Liver (tissue), 9 donors: ENCODE data around the gene CYLD. TPM values are rescaled to one million over a fixed set of nuclear protein-coding genes. Genes with fewer than 3 reads are reported as not detected.

ENCODE experiments used
- DNase-seq: peaks from one replicate; pipeline ENCODE4 v3.0.0-alpha.2; 2017; ENCODE audit warnings: low spot score
- H3K27ac ChIP-seq, 2 donors: one replicate each; pipeline ENCODE4 v1.7.0; 2013; ENCODE audit warnings: inconsistent platforms in 2 of 2, low read length in 2 of 2, control low read depth in 1 of 2, low read depth in 1 of 2, mild to moderate bottlenecking in 1 of 2
- H3K27me3 ChIP-seq, 4 donors: one replicate each; pipeline versions ENCODE4 v1.6.1 to v1.7.0; 2013; ENCODE audit warnings: low read length in 3 of 4, inconsistent platforms in 1 of 4, mild to moderate bottlenecking in 1 of 4, moderate library complexity in 1 of 4; ENCODE audit not compliant: control insufficient read depth in 4 of 4, insufficient read depth in 4 of 4
- H3K36me3 ChIP-seq, 4 donors: one replicate each; pipeline versions ENCODE4 v1.6.1 to v1.7.0; 2013; ENCODE audit warnings: low read length in 3 of 4, mild to moderate bottlenecking in 3 of 4, low read depth in 1 of 4, moderate library complexity in 1 of 4; ENCODE audit not compliant: control insufficient read depth in 4 of 4, insufficient read depth in 3 of 4
- H3K4me1 ChIP-seq, 4 donors: one replicate each; pipeline versions ENCODE4 v1.6.1 to v1.7.0; 2013; ENCODE audit warnings: low read length in 3 of 4, mild to moderate bottlenecking in 3 of 4, moderate library complexity in 1 of 4; ENCODE audit not compliant: control insufficient read depth in 4 of 4, insufficient read depth in 4 of 4
- H3K4me3 ChIP-seq, 3 donors: one replicate each; pipeline versions ENCODE4 v1.6.1 to v1.7.0; 2013; ENCODE audit warnings: low read length in 3 of 3, control low read depth in 1 of 3, low read depth in 1 of 3, mild to moderate bottlenecking in 1 of 3
- H3K9ac ChIP-seq, 2 donors: one replicate each; pipeline ENCODE4 v1.7.0; 2013; ENCODE audit warnings: low read length in 2 of 2, mild to moderate bottlenecking in 2 of 2, moderate library complexity in 2 of 2, control low read depth in 1 of 2, low read depth in 1 of 2
- H3K9me3 ChIP-seq, 4 donors: one replicate each; pipeline versions ENCODE4 v1.6.1 to v1.7.0; 2013; ENCODE audit warnings: low read length in 3 of 4; ENCODE audit not compliant: control insufficient read depth in 4 of 4
- ATF3 ChIP-seq: IDR thresholded peaks from 2 replicates; pipeline ENCODE4 v1.6.1; 2016; ENCODE audit warnings: antibody characterized with exemption
- CTCF ChIP-seq: fragments of 150-350 bp; IDR thresholded peaks from 2 replicates; pipeline ENCODE4 v1.5.1; 2017; ENCODE audit warnings: improper control_type of control experiment, low read depth, low read length; ENCODE audit not compliant: missing input control
- JUND ChIP-seq, 2 donors: IDR thresholded peaks; 2 replicates each; pipeline ENCODE4 v1.6.1; 2016; ENCODE audit warnings: antibody characterized with exemption in 2 of 2
- NR2F2 ChIP-seq: IDR thresholded peaks from 2 replicates; pipeline ENCODE4 v1.6.1; 2016; ENCODE audit warnings: antibody characterized with exemption
- RAD21 ChIP-seq, 2 donors: IDR thresholded peaks; 2 replicates each; pipeline ENCODE4 v1.6.1; 2016; ENCODE audit warnings: antibody characterized with exemption in 2 of 2, mild to moderate bottlenecking in 2 of 2
- REST ChIP-seq: IDR thresholded peaks from 2 replicates; pipeline ENCODE4 v1.6.1; 2016; ENCODE audit warnings: antibody characterized with exemption, mild to moderate bottlenecking
- RXRA ChIP-seq, 2 donors: IDR thresholded peaks; 2 replicates each; pipeline ENCODE4 v1.6.1; 2017 to 2018; ENCODE audit warnings: antibody characterized with exemption in 2 of 2, mild to moderate bottlenecking in 1 of 2
- TAF1 ChIP-seq: conservative IDR thresholded peaks from 2 replicates; pipeline ENCODE4 v1.6.1; 2016; ENCODE audit warnings: antibody characterized with exemption, mild to moderate bottlenecking
- YY1 ChIP-seq: IDR thresholded peaks from 2 replicates; pipeline ENCODE4 v1.6.1; 2016; ENCODE audit warnings: antibody characterized with exemption, mild to moderate bottlenecking
- ZBTB33 ChIP-seq: IDR thresholded peaks from 2 replicates; pipeline ENCODE4 v1.6.1; 2016; ENCODE audit warnings: antibody characterized with exemption
- WGBS: extraction: QIAGEN DNeasy Blood & Tissue Kit; methylation state at CpG from one replicate; pipeline ENCODE4 v1.1.7; 2013; 5-methylcytosine and 5-hydroxymethylcytosine counted together
- polyA plus RNA-seq, 2 donors: library from polyadenylated mRNA; stranded (reverse) in 1 of 2; unstranded in 1 of 2; fragments of 200-250 nt in 1 of 2; fragments of >200 nt in 1 of 2; fragmentation: Nextera tagmentation in 1 of 2; extraction: Ambion mirVana in 1 of 2; gene quantifications; one replicate each; pipeline versions ENCODE4 v1.2.1 to v1.2.3, GENCODE V29; 2013 to 2015
- total RNA-seq, 2 donors: library from RNA; depleted of rRNA; stranded (reverse); fragments of >200 nt; gene quantifications; one replicate each; pipeline ENCODE4 v1.2.3, GENCODE V29; 2014
- donor health status: healthy.
- donor health status: healthy.
- donor health status: healthy.
- donor health status: healthy.
- donor health status: healthy.

Gene CYLD
- total and polyA plus RNA-seq, 4 donors = 8.2 to 42.7 (median 13.8) TPM

- no peak for TF ChIP-seq CTCF
- TF ChIP-seq JUND (IDR thresholded peaks at IDR 0.05) = no peak
- TF ChIP-seq ZBTB33 = no peak
- TF ChIP-seq TAF1 = no peak
- TF ChIP-seq YY1 = no peak
Measured at GRCh38 chr16:50717494-50717893, 24.4 kb upstream of the CYLD start (continued).

GRCh38 chr16:50718061-50718760, 23.7 kb upstream of the CYLD start:
- no peak for DNase-seq
- no peaks in the 10 kb centered on the region for H3K36me3 ChIP-seq
- no peak overlapping the region for H3K27ac ChIP-seq
- TF ChIP-seq RAD21 (IDR thresholded peaks at IDR 0.05) (no peak), ZBTB33 (no peak), REST (no peak), NR2F2 (no peak), RXRA (IDR thresholded peaks at IDR 0.05) (no peak), ATF3 (no peak), YY1 (no peak), CTCF (no peak)
- H3K4me3 ChIP-seq = no peak overlapping the region
- no peaks in the 10 kb centered on the region for H3K9me3 ChIP-seq
- no peak overlapping the region for H3K9ac ChIP-seq
- 87% methylated on average over 16 of the region's 16 CpGs for WGBS
- no peaks in the 10 kb centered on the region for H3K4me1 ChIP-seq
- H3K27me3 ChIP-seq = no peaks in the 10 kb centered on the region
